Right cardiac atrium (tissue), 5 donors: Measurements from ENCODE around the gene JSRP1. TPM values are rescaled to one million over a fixed set of nuclear protein-coding genes. Genes with fewer than 3 reads are reported as not detected.

Experiments
- ATAC-seq, 2 donors: fragments of 200-7000 bp; cut with Tn5 transposase; one replicate each; pipeline versions ENCODE4 v1.8.0 to v1.9.1; 2020; ENCODE audit warnings: moderate library complexity in 2 of 2, mild to moderate bottlenecking in 1 of 2
- DNase-seq, 3 donors: peaks; one replicate each; pipeline ENCODE4 v3.0.0-alpha.2; 2020
- H3K27ac ChIP-seq: one replicate; pipeline ENCODE4 v1.5.1; 2013; ENCODE audit warnings: mild to moderate bottlenecking, low read length, control low read depth, moderate library complexity
- H3K27me3 ChIP-seq: one replicate; pipeline ENCODE4 v1.6.1; 2013; ENCODE audit not compliant: control insufficient read depth, insufficient read depth
- H3K4me1 ChIP-seq: one replicate; pipeline ENCODE4 v1.6.1; 2013; ENCODE audit warnings: low read length; ENCODE audit not compliant: control insufficient read depth, insufficient read depth
- H3K4me3 ChIP-seq: one replicate; pipeline ENCODE4 v1.5.1; 2013; ENCODE audit warnings: low read length, control low read depth
- H3K9me3 ChIP-seq: one replicate; pipeline ENCODE4 v1.6.1; 2013; ENCODE audit warnings: low read length; ENCODE audit not compliant: control insufficient read depth
- WGBS: extraction: QIAGEN DNeasy Blood & Tissue Kit; methylation state at CpG from one replicate; pipeline ENCODE4 v1.1.7; 2013; 5-methylcytosine and 5-hydroxymethylcytosine counted together
- intact Hi-C, 4 donors: fragments of 100-400 bp; cut with DNase I; formaldehyde crosslinking; loops; one replicate each; pipeline versions ENCODE4 v1.11.0 to v1.14.0; 2022 to 2023
- polyA plus RNA-seq: library from polyadenylated mRNA; stranded (reverse); fragments of 200-250 nt; gene quantifications from one replicate; pipeline ENCODE4 v1.2.3, GENCODE V29; 2013
- total RNA-seq, 4 donors: library from RNA; stranded (reverse); fragmentation: NEBNext Ultra II Directional; extraction: Animal tissue kit (Norgen Biotek cat#: 25700); gene quantifications; one replicate each; pipeline ENCODE4 v1.2.1, GENCODE V29; 2021
- donor health status: healthy with polysubstance abuse.
- donor health status: DM: no; HTN: yes; CAD: no.
- donor health status: DM: no; HTN: no; CAD: no.
- donor health status: DM: no; HTN: yes; CAD: no; lungs with severe emphysema.
- donor health status: DM: yes; HTN: yes; CAD: no.

Gene JSRP1
- total and polyA plus RNA-seq, 5 donors: 0.75 TPM; not detected in 4

- peaks cover 3% of the 10 kb centered on the region for H3K4me1 ChIP-seq
- intact Hi-C loops: loop anchor here in 1 of 4 donors (10.0 kb wide), 1 partner anchor 105 kb away; no protein-coding TSS in a partner anchor
- H3K4me3 ChIP-seq: peak overlapping the region; percentile 12
- WGBS: under 1% methylated on average over 74 of the region's 74 CpGs
- H3K27ac ChIP-seq: no peak overlapping the region
- no peaks in the 10 kb centered on the region for H3K9me3 ChIP-seq
- H3K27me3 ChIP-seq: no peaks in the 10 kb centered on the region
- DNase-seq (peak; percentile 42 to 77 (median 72)), ATAC-seq (peak; percentile 7 to 30)
These were observed 33.7 kb upstream of the JSRP1 start for GRCh38 chr19:2289714-2290435.

GRCh38 chr19:2288818-2289713 is 32.8 kb upstream of the JSRP1 start:
- peak overlapping the region; percentile 12 for H3K4me3 ChIP-seq
- peaks cover 2% of the 10 kb centered on the region for H3K4me1 ChIP-seq
- WGBS: 57% methylated on average over 28 of the region's 28 CpGs
- H3K27ac ChIP-seq: no peak overlapping the region
- intact Hi-C loops: loop anchor here in 1 of 4 donors (10.0 kb wide), 1 partner anchor 106 kb away; no protein-coding TSS in a partner anchor
- no peaks in the 10 kb centered on the region for H3K9me3 ChIP-seq
- DNase-seq (no peak), ATAC-seq (peak in 1 of 2 donors; percentile 4)
- H3K27me3 ChIP-seq: no peaks in the 10 kb centered on the region

GRCh38 chr19:2288338-2288817 is 32.2 kb upstream of the JSRP1 start:
- 86% methylated on average over 17 of the region's 17 CpGs for WGBS
- H3K27me3 ChIP-seq: no peaks in the 10 kb centered on the region
- H3K9me3 ChIP-seq: no peaks in the 10 kb centered on the region
- no peak overlapping the region for H3K27ac ChIP-seq
- peaks cover 2% of the 10 kb centered on the region for H3K4me1 ChIP-seq
- peak in 1 of 3 donors; percentile 41 for DNase-seq
- intact Hi-C loops: loop anchor here in 1 of 4 donors (10.0 kb wide), 1 partner anchor 106 kb away; no protein-coding TSS in a partner anchor
- ATAC-seq: no peak
- H3K4me3 ChIP-seq: no peak overlapping the region

GRCh38 chr19:2287585-2288337 is 31.5 kb upstream of the JSRP1 start:
- Histone ChIP-seq H3K27ac (no peak overlapping the region), H3K4me1 (peaks cover 2% of the 10 kb centered on the region), H3K4me3 (no peak overlapping the region), H3K9me3 (no peaks in the 10 kb centered on the region), H3K27me3 (no peaks in the 10 kb centered on the region)
- 76% methylated on average over 13 of the region's 13 CpGs for WGBS
- DNase-seq (no peak), ATAC-seq (no peak)
- intact Hi-C loops: loop anchor here in 1 of 4 donors (10.0 kb wide), 1 partner anchor 107 kb away; no protein-coding TSS in a partner anchor

- Histone ChIP-seq H3K27ac (no peak overlapping the region), H3K27me3 (no peaks in the 10 kb centered on the region)
- DNase-seq: peak in 1 of 3 donors; percentile 46
These were observed 30.4 kb upstream of the JSRP1 start for GRCh38 chr19:2286402-2287140.

GRCh38 chr19:2283835-2284507 is 27.8 kb upstream of the JSRP1 start:
- DNase-seq (no peak), ATAC-seq (no peak)
- Histone ChIP-seq H3K27ac (no peak overlapping the region), H3K4me1 (peaks cover 3% of the 10 kb centered on the region), H3K27me3 (no peaks in the 10 kb centered on the region), H3K4me3 (no peak overlapping the region), H3K9me3 (no peaks in the 10 kb centered on the region)
- whole genome bisulfite sequencing: 96% methylated on average over 8 of the region's 8 CpGs
- intact Hi-C loops: loop anchor here in 1 of 4 donors (10.0 kb wide), 1 partner anchor 111 kb away; no protein-coding TSS in a partner anchor

More at GRCh38 chr19:2286402-2287140, 30.4 kb upstream of the JSRP1 start:
- H3K4me3 ChIP-seq: no peak overlapping the region
- 85% methylated on average over 20 of the region's 20 CpGs for WGBS
- no peaks in the 10 kb centered on the region for H3K9me3 ChIP-seq
- intact Hi-C loops: loop anchor here in 1 of 4 donors (10.0 kb wide), 1 partner anchor 108 kb away; no protein-coding TSS in a partner anchor
- peaks cover 4% of the 10 kb centered on the region for H3K4me1 ChIP-seq
- ATAC-seq: no peak

GRCh38 chr19:2282862-2283237 is 26.6 kb upstream of the JSRP1 start:
- H3K9me3 ChIP-seq: no peaks in the 10 kb centered on the region
- no peaks in the 10 kb centered on the region for H3K27me3 ChIP-seq
- 70% methylated on average over 11 of the region's 11 CpGs for WGBS
- no peak overlapping the region for H3K27ac ChIP-seq
- no peak overlapping the region for H3K4me3 ChIP-seq
- H3K4me1 ChIP-seq: peaks cover 3% of the 10 kb centered on the region
- DNase-seq (no peak), ATAC-seq (no peak)
- intact Hi-C loops: loop anchor here in 1 of 4 donors (10.0 kb wide), 1 partner anchor 112 kb away; no protein-coding TSS in a partner anchor

- DNase-seq: peak; percentile 81 to 94 (median 91)
- ATAC-seq: peak; percentile 92 to 93
- peak within 1 kb of the TSS; percentile 51 for H3K4me3 ChIP-seq
- H3K4me1 ChIP-seq: peaks cover 3% of the 10 kb centered on the region
- no peak within 1 kb of the TSS for H3K27ac ChIP-seq
- intact Hi-C loops: loop anchor here in 1 of 4 donors (10.0 kb wide), 1 partner anchor 113 kb away; no protein-coding TSS in a partner anchor
- H3K27me3 ChIP-seq: no peaks in the 10 kb centered on the region
- H3K9me3 ChIP-seq: no peaks in the 10 kb centered on the region
- 7% methylated on average over 41 of the region's 41 CpGs for WGBS
These were observed 26.0 kb upstream of the JSRP1 start, which contains the start of gene PEAK3 for GRCh38 chr19:2282062-2282861. Gene PEAK3 (minus strand): TSS chr19:2282175. CDS start chr19:2280931, 1,244 bp downstream.
